GM12878 (cell line): ENCODE results near the gene KLC3. TPM values are rescaled to one million over a fixed set of nuclear protein-coding genes. Genes with fewer than 3 reads are reported as not detected.

Experiments used
- ATAC-seq: fragments of 200-7000 bp; cut with Tn5 transposase; 3 replicates; pipeline ENCODE4 v1.9.1; 2020; ENCODE audit warnings: mild to moderate bottlenecking, moderate library complexity
- BruUV-seq: library from RNA; stranded (reverse); fragments of 400-500 nt; replicated peaks from 2 replicates; lab custom pipeline; 2021; lab: Mats Ljungman, UMichigan
- CTCF ChIA-PET: fragments of 300-600 bp; sonication (Branson Sonifier 250); formaldehyde crosslinking; extraction: SDS; loops from one replicate; lab custom pipeline; 2021; ENCODE audit warnings: inconsistent platforms; lab: Yijun Ruan, JAX
- POLR2A ChIA-PET: fragments of 350-600 bp; formaldehyde crosslinking; extraction: SDS; loops from one replicate; lab custom pipeline; 2021; ENCODE audit warnings: inconsistent platforms; lab: Charles Lee
- RAD21 ChIA-PET: fragments of 300-600 bp; sonication (Branson Sonifier 250); formaldehyde crosslinking; loops from one replicate; lab custom pipeline; 2023; ENCODE audit warnings: antibody characterized with exemption; ENCODE audit not compliant: unreplicated experiment; lab: Charles Lee
- SMC1A ChIA-PET: fragments of 300-600 bp; sonication (Branson Sonifier 250); formaldehyde crosslinking; loops from one replicate; lab custom pipeline; 2023; ENCODE audit not compliant: unreplicated experiment, uncharacterized antibody; lab: Charles Lee
- DNase-seq: peaks from one replicate; pipeline ENCODE4 v3.0.0-alpha.2; 2011; ENCODE audit warnings: low read depth, low spot score
- FAIRE-seq: peaks from 3 replicates; lab custom pipeline; 2011; peaks lifted over from hg19 to GRCh38; lab: Jason Lieb, UNC
- H2AFZ ChIP-seq: 2 replicates; pipeline ENCODE4 v1.6.0; 2011; ENCODE audit warnings: low read depth, low read length, control low read depth; ENCODE audit not compliant: control insufficient read depth
- H3K27ac ChIP-seq: 2 replicates; pipeline ENCODE4 v1.5.1; 2011; ENCODE audit warnings: control low read depth; ENCODE audit not compliant: control insufficient read depth, insufficient read depth
- H3K27me3 ChIP-seq, 2 experiments: replicated peaks in 1 of 2; 2 replicates each; pipeline versions ENCODE4 v1.6.0 to v1.6.1; 2011; ENCODE audit warnings: low read length in 1 of 2; ENCODE audit not compliant: control insufficient read depth in 2 of 2, insufficient read depth in 2 of 2
- H3K36me3 ChIP-seq, 2 experiments: 2 replicates each; pipeline ENCODE4 v1.5.1; 2011; ENCODE audit warnings: low read length in 1 of 2; ENCODE audit not compliant: control insufficient read depth in 2 of 2, insufficient read depth in 2 of 2
- H3K4me1 ChIP-seq: 2 replicates; pipeline ENCODE4 v1.6.1; 2011; ENCODE audit warnings: mild to moderate bottlenecking, low read length, moderate library complexity, mixed read lengths; ENCODE audit not compliant: control insufficient read depth, insufficient read depth
- H3K4me2 ChIP-seq: 2 replicates; pipeline ENCODE4 v1.6.0; 2011; ENCODE audit warnings: control low read depth; ENCODE audit not compliant: control insufficient read depth, insufficient read depth
- H3K4me3 ChIP-seq: fragments of 200-600 bp; sonication (generic); 2 replicates; pipeline ENCODE4 v1.5.1; 2016
- H3K79me2 ChIP-seq: 2 replicates; pipeline ENCODE4 v1.6.0; 2011; ENCODE audit warnings: low read length; ENCODE audit not compliant: control insufficient read depth, insufficient read depth
- H3K9ac ChIP-seq: 2 replicates; pipeline ENCODE4 v1.8.0; 2011; ENCODE audit warnings: low read length, control low read depth, mixed read lengths; ENCODE audit not compliant: control insufficient read depth, insufficient read depth
- H3K9me3 ChIP-seq: replicated peaks from 3 replicates; pipeline ENCODE4 v1.5.1; 2011; ENCODE audit warnings: mild to moderate bottlenecking, low read length; ENCODE audit not compliant: control insufficient read depth, insufficient read depth
- H4K20me1 ChIP-seq: 2 replicates; pipeline ENCODE4 v1.6.0; 2011; ENCODE audit not compliant: control insufficient read depth, insufficient read depth
- BCL3 ChIP-seq: IDR thresholded peaks from 2 replicates; pipeline ENCODE4 v1.6.1; 2011; ENCODE audit warnings: borderline replicate concordance, low read depth, mild to moderate bottlenecking, moderate library complexity, low read length; ENCODE audit not compliant: insufficient read depth, poor library complexity, severe bottlenecking
- IRF4 ChIP-seq: IDR thresholded peaks from 2 replicates; pipeline ENCODE4 v1.6.1; 2011; ENCODE audit warnings: low read depth, low read length
- MLLT1 ChIP-seq: fragments of 450-650 bp; IDR thresholded peaks from 2 replicates; pipeline ENCODE4 v1.6.1; 2016; ENCODE audit warnings: mild to moderate bottlenecking
- PAX5 ChIP-seq: IDR thresholded peaks from 2 replicates; pipeline ENCODE4 v1.6.1; 2011; ENCODE audit warnings: low read depth, low read length, borderline replicate concordance
- WGBS: methylation state at CpG from one replicate; pipeline ENCODE4 v1.1.6; 2016; ENCODE audit warnings: low lambda C conversion rate; ENCODE audit not compliant: insufficient replicate concordance, insufficient coverage; ENCODE audit errors: missing lambda C conversion rate; 5-methylcytosine and 5-hydroxymethylcytosine counted together
- in situ Hi-C: fragments of 300-500 bp; cut with MboI; formaldehyde crosslinking; loops from 9 replicates; pipeline ENCODE4 v1.14.3; 2018; ENCODE audit warnings: mixed read lengths
- intact Hi-C: fragments of 100-400 bp; cut with micrococcal nuclease; formaldehyde crosslinking; loops from one replicate; pipeline ENCODE4 v1.14.2; 2022; ENCODE audit not compliant: unreplicated experiment
- polyA plus RNA-seq, 11 experiments: library from polyadenylated mRNA; depleted of rRNA in 4 of 11; unstranded in 6 of 11; stranded (reverse) in 5 of 11; fragments of >200 nt; fragmentation: Nextera tagmentation in 4 of 11; fragmentation: Illumina TruSeq in 1 of 11; extraction: Ambion mirVana in 4 of 11; extraction: Trizol in 1 of 11; gene quantifications; 1 replicate in 1 of 11; 2 replicates in 10 of 11; pipeline versions ENCODE4 v1.2.1 to v1.2.3, GENCODE V29; 2011 to 2016; ENCODE audit warnings: inconsistent platforms in 2 of 11, missing spikeins in 2 of 11, low read depth in 1 of 11
- total RNA-seq, 4 experiments: library from RNA; depleted of rRNA in 3 of 4; stranded (reverse); fragments of >200 nt in 3 of 4; fragmentation: Illumina TruSeq in 1 of 4; extraction: Trizol in 1 of 4; gene quantifications; 2 replicates each; pipeline versions ENCODE4 v1.2.1 to v1.2.3, GENCODE V29; 2013 to 2021
- TF ChIP-seq, protein P1 (sequence below): fragments of 450-650 bp; formaldehyde crosslinking; IDR thresholded peaks from 2 replicates; pipeline ENCODE4 v1.4.0; 2022; ENCODE audit warnings: mild to moderate bottlenecking, moderate library complexity

The KLC3 gene
- total and polyA plus RNA-seq, 10 of the 15 experiments (the other 5 are each of a cell fraction or from before 2014, with no cell fraction given) = 0.03 to 0.38 (median 0.28) TPM; not detected in 5

DNA sequence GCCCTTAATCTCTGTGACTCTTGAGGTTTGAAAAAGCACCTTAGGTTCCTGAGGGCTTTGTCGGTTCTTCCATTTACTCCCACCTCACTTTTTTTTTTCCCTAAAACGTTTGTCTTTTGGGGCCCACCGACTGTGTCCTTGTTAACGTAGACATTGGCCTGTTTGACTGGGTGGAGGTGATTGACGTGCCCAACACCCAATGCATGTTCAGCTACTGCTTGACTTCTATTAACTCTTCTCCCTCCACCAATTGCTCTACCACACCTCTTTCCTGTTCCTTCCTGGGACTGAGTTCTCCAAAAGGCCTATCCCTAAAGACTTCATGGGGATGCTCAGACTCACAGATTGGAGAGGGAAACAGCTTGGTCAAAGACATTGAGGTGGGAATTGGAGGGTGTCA, 35.1 kb upstream of the KLC3 start (continued):
- TF ChIP-seq, protein P1, sequence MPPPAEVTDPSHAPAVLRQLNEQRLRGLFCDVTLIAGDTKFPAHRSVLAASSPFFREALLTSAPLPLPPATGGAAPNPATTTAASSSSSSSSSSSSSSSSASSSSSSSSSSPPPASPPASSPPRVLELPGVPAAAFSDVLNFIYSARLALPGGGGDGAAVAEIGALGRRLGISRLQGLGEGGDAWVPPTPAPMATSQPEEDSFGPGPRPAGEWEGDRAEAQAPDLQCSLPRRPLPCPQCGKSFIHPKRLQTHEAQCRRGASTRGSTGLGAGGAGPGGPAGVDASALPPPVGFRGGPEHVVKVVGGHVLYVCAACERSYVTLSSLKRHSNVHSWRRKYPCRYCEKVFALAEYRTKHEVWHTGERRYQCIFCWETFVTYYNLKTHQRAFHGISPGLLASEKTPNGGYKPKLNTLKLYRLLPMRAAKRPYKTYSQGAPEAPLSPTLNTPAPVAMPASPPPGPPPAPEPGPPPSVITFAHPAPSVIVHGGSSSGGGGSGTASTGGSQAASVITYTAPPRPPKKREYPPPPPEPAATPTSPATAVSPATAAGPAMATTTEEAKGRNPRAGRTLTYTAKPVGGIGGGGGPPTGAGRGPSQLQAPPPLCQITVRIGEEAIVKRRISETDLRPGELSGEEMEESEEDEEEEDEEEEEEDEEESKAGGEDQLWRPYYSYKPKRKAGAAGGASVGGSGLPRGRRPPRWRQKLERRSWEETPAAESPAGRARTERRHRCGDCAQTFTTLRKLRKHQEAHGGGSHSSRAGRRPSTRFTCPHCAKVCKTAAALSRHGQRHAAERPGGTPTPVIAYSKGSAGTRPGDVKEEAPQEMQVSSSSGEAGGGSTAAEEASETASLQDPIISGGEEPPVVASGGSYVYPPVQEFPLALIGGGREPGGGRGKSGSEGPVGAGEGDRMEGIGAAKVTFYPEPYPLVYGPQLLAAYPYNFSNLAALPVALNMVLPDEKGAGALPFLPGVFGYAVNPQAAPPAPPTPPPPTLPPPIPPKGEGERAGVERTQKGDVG = no peak
- TF ChIP-seq, all 136 proteins: peak for 2

GRCh38 chr19:45306040-45306439, 34.5 kb upstream of the KLC3 start:
- Histone ChIP-seq H3K9me3 (no peaks in the 10 kb centered on the region; the same call in 2 of the 3 replicates), H3K27ac (no peak overlapping the region)
- ChIA-PET SMC1A (no interaction called here), RAD21 (no interaction called here)
- intact Hi-C loops = no loop called here
- in situ Hi-C loops = no loop called here
- TF ChIP-seq MLLT1 (no peak), IRF4 (no peak), BCL3 (peak; percentile 46), PAX5 (no peak)
- TF ChIP-seq, protein P1 = no peak
- TF ChIP-seq, all 136 proteins: peak for 1
- Histone ChIP-seq H3K36me3 (no peaks in the 10 kb centered on the region), H3K27me3 (no peaks in the 10 kb centered on the region), H4K20me1 (no peaks in the 10 kb centered on the region), H2AFZ (no peak overlapping the region), H3K79me2 (no peaks in the 10 kb centered on the region), H3K4me3 (no peak overlapping the region), H3K4me2 (no peak overlapping the region), H3K9ac (no peak overlapping the region), H3K4me1 (no peaks in the 10 kb centered on the region)
- no peak for ATAC-seq
- 33% methylated on average over 9 of the region's 9 CpGs for WGBS
- FAIRE-seq = no peak
- DNase-seq = no peak
- ChIA-PET POLR2A (interaction anchor here (0.5 kb wide), 1 partner anchor 27 kb away, joined by 3 read pairs; no protein-coding TSS in a partner anchor), CTCF (no interaction called here)
- BruUV-seq = no TSS peak
